K562 (cell line): ENCODE results near the gene ADARB2.

Source experiments
- BCL6 ChIP-seq: fragments of 250-450 bp; sonication (Bioruptor Pico); IDR thresholded peaks from 2 replicates; pipeline ENCODE4 v1.4.0; 2020
- EZH2 ChIP-seq: IDR thresholded peaks from 2 replicates; pipeline ENCODE4 v1.6.1; 2012; ENCODE audit warnings: low read depth, mild to moderate bottlenecking, inconsistent platforms, low read length, borderline replicate concordance
- HIVEP1 ChIP-seq: fragments of 250-450 bp; sonication (Bioruptor Pico); IDR thresholded peaks from 2 replicates; pipeline ENCODE4 v1.4.0; 2020; ENCODE audit warnings: mild to moderate bottlenecking
- JUND ChIP-seq, 2 experiments: IDR thresholded peaks; 2 replicates in 1 of 2; 3 replicates in 1 of 2; pipeline ENCODE4 v1.6.1; 2011; ENCODE audit warnings: borderline replicate concordance in 2 of 2, low read depth in 2 of 2, low read length in 2 of 2, improper control_type of control experiment in 1 of 2, missing biosample characterization in 1 of 2, missing genetic modification characterization in 1 of 2, missing genetic modification reagents in 1 of 2
- MYBL2 ChIP-seq, 2 experiments: fragments of 450-650 bp in 1 of 2; sonication (generic) in 1 of 2; formaldehyde crosslinking in 1 of 2; IDR thresholded peaks; 2 replicates each; pipeline versions ENCODE4 v1.6.1 to v1.8.1; 2017 to 2022; ENCODE audit warnings: borderline replicate concordance in 1 of 2, inconsistent platforms in 1 of 2, low read depth in 1 of 2, mild to moderate bottlenecking in 1 of 2, missing genetic modification reagents in 1 of 2, moderate library complexity in 1 of 2
- YY1 ChIP-seq, 3 experiments: IDR thresholded peaks; 2 replicates each; pipeline ENCODE4 v1.6.1; 2011; ENCODE audit warnings: low read length in 2 of 3, mild to moderate bottlenecking in 2 of 3, moderate library complexity in 2 of 3, borderline replicate concordance in 1 of 3, control low read depth in 1 of 3, low read depth in 1 of 3; ENCODE audit not compliant: insufficient read depth in 3 of 3, insufficient replicate concordance in 2 of 3, control insufficient read depth in 1 of 3, insufficient read length in 1 of 3; ENCODE audit errors: extremely low read depth in 1 of 3
- TF ChIP-seq, protein P1 (sequence below), 3 experiments: IDR thresholded peaks in 2 of 3; conservative IDR thresholded peaks in 1 of 3; 2 replicates each; pipeline ENCODE4 v1.5.1; 2011 to 2012; ENCODE audit warnings: low read length in 3 of 3, mild to moderate bottlenecking in 3 of 3, control low read depth in 2 of 3, improper control_type of control experiment in 1 of 3, inconsistent platforms in 1 of 3, low read depth in 1 of 3, mixed read lengths in 1 of 3, moderate library complexity in 1 of 3; ENCODE audit not compliant: insufficient read depth in 2 of 3
- TF ChIP-seq, protein P2 (sequence below): fragments of 250-450 bp; sonication (Bioruptor Pico); IDR thresholded peaks from 2 replicates; pipeline ENCODE4 v1.5.0; 2022; ENCODE audit warnings: mild to moderate bottlenecking
- TF ChIP-seq, protein P3 (sequence below), 2 experiments: fragments of 450-650 bp in 1 of 2; sonication (generic) in 1 of 2; formaldehyde crosslinking in 1 of 2; IDR thresholded peaks; 2 replicates each; pipeline versions ENCODE4 v1.7.1 to v1.9.0; 2016 to 2022; ENCODE audit warnings: inconsistent platforms in 1 of 2, mild to moderate bottlenecking in 1 of 2, missing genetic modification reagents in 1 of 2
- TF ChIP-seq, protein P4 (sequence below): sonication (generic); formaldehyde crosslinking; IDR thresholded peaks from 2 replicates; pipeline ENCODE4 v1.8.1; 2023; ENCODE audit warnings: mild to moderate bottlenecking, missing genetic modification reagents
- TF ChIP-seq, protein P5 (sequence below): fragments of 250-450 bp; sonication (Bioruptor Pico); IDR thresholded peaks from 2 replicates; pipeline ENCODE4 v1.8.0; 2021; ENCODE audit warnings: moderate library complexity, mild to moderate bottlenecking, inconsistent platforms

DNA sequence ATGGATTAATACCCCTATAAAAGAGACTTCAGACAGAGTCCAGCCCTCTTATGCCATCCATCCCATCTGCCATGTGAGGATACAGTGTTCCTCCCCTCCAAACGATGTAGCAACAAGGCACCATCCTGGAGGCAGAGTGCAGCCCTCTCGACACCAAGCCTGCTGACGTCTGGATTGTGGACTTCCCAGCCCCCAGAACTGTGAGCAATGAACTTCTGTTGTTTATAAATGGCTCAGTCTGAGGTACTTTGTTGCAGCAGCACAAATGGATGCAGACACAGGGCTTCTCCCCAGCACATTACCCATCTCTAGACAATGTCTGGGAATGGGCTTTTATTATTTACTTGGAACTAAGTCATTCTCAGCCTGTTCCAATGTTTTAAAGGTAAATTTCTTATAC is 485.6 kb downstream of the ADARB2 start:
- TF ChIP-seq, protein P1, sequence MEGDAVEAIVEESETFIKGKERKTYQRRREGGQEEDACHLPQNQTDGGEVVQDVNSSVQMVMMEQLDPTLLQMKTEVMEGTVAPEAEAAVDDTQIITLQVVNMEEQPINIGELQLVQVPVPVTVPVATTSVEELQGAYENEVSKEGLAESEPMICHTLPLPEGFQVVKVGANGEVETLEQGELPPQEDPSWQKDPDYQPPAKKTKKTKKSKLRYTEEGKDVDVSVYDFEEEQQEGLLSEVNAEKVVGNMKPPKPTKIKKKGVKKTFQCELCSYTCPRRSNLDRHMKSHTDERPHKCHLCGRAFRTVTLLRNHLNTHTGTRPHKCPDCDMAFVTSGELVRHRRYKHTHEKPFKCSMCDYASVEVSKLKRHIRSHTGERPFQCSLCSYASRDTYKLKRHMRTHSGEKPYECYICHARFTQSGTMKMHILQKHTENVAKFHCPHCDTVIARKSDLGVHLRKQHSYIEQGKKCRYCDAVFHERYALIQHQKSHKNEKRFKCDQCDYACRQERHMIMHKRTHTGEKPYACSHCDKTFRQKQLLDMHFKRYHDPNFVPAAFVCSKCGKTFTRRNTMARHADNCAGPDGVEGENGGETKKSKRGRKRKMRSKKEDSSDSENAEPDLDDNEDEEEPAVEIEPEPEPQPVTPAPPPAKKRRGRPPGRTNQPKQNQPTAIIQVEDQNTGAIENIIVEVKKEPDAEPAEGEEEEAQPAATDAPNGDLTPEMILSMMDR (IDR thresholded peaks at IDR 0.05 in 2 of 3, conservative IDR thresholded peaks at IDR 0.05 in 1 of 3; ENCODE audit: insufficient read depth in 2 of 3, low read depth in 1 of 3, low read length in 3 of 3), result no peak
- TF ChIP-seq BCL6 (CRISPR knock-in tag), result no peak
- no peak for TF ChIP-seq MYBL2 (IDR thresholded peaks at IDR 0.05; ENCODE audit: low read depth)
- TF ChIP-seq MYBL2 (CRISPR knock-in tag; IDR thresholded peaks at IDR 0.05; ENCODE audit: borderline replicate concordance), result no peak
- no peak for TF ChIP-seq YY1 (IDR thresholded peaks at IDR 0.05; ENCODE audit: borderline replicate concordance in 1 of 3, control insufficient read depth in 1 of 3, extremely low read depth in 1 of 3, insufficient read depth in 3 of 3, insufficient read length in 1 of 3, insufficient replicate concordance in 2 of 3, low read depth in 1 of 3, low read length in 2 of 3)
- TF ChIP-seq, protein P2, sequence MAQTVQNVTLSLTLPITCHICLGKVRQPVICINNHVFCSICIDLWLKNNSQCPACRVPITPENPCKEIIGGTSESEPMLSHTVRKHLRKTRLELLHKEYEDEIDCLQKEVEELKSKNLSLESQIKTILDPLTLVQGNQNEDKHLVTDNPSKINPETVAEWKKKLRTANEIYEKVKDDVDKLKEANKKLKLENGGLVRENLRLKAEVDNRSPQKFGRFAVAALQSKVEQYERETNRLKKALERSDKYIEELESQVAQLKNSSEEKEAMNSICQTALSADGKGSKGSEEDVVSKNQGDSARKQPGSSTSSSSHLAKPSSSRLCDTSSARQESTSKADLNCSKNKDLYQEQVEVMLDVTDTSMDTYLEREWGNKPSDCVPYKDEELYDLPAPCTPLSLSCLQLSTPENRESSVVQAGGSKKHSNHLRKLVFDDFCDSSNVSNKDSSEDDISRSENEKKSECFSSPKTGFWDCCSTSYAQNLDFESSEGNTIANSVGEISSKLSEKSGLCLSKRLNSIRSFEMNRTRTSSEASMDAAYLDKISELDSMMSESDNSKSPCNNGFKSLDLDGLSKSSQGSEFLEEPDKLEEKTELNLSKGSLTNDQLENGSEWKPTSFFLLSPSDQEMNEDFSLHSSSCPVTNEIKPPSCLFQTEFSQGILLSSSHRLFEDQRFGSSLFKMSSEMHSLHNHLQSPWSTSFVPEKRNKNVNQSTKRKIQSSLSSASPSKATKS (CRISPR knock-in tag), result no peak
- TF ChIP-seq HIVEP1 (CRISPR knock-in tag), result no peak
- TF ChIP-seq, protein P3, sequence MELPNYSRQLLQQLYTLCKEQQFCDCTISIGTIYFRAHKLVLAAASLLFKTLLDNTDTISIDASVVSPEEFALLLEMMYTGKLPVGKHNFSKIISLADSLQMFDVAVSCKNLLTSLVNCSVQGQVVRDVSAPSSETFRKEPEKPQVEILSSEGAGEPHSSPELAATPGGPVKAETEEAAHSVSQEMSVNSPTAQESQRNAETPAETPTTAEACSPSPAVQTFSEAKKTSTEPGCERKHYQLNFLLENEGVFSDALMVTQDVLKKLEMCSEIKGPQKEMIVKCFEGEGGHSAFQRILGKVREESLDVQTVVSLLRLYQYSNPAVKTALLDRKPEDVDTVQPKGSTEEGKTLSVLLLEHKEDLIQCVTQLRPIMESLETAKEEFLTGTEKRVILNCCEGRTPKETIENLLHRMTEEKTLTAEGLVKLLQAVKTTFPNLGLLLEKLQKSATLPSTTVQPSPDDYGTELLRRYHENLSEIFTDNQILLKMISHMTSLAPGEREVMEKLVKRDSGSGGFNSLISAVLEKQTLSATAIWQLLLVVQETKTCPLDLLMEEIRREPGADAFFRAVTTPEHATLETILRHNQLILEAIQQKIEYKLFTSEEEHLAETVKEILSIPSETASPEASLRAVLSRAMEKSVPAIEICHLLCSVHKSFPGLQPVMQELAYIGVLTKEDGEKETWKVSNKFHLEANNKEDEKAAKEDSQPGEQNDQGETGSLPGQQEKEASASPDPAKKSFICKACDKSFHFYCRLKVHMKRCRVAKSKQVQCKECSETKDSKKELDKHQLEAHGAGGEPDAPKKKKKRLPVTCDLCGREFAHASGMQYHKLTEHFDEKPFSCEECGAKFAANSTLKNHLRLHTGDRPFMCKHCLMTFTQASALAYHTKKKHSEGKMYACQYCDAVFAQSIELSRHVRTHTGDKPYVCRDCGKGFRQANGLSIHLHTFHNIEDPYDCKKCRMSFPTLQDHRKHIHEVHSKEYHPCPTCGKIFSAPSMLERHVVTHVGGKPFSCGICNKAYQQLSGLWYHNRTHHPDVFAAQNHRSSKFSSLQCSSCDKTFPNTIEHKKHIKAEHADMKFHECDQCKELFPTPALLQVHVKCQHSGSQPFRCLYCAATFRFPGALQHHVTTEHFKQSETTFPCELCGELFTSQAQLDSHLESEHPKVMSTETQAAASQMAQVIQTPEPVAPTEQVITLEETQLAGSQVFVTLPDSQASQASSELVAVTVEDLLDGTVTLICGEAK (IDR thresholded peaks at IDR 0.05), result no peak
- TF ChIP-seq, protein P3 (CRISPR knock-in tag; IDR thresholded peaks at IDR 0.05), result no peak
- TF ChIP-seq EZH2, result no peak
- TF ChIP-seq, protein P4, sequence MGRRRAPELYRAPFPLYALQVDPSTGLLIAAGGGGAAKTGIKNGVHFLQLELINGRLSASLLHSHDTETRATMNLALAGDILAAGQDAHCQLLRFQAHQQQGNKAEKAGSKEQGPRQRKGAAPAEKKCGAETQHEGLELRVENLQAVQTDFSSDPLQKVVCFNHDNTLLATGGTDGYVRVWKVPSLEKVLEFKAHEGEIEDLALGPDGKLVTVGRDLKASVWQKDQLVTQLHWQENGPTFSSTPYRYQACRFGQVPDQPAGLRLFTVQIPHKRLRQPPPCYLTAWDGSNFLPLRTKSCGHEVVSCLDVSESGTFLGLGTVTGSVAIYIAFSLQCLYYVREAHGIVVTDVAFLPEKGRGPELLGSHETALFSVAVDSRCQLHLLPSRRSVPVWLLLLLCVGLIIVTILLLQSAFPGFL (CRISPR knock-in tag), result no peak
- TF ChIP-seq JUND (IDR thresholded peaks at IDR 0.05; ENCODE audit: borderline replicate concordance, low read depth, low read length), result no peak
- no peak for TF ChIP-seq JUND (tag; IDR thresholded peaks at IDR 0.05; ENCODE audit: borderline replicate concordance, low read depth, low read length)
- TF ChIP-seq, protein P5, sequence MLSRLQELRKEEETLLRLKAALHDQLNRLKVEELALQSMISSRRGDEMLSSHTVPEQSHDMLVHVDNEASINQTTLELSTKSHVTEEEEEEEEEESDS (CRISPR knock-in tag), result no peak
